Mucosa of descending colon (tissue), 3 donors: Measurements from ENCODE around the gene MYO5B. TPM values are rescaled to one million over a fixed set of nuclear protein-coding genes. Genes with fewer than 3 reads are reported as not detected.

Source experiments
- ATAC-seq: fragments of 200-7000 bp; cut with Tn5 transposase; one replicate; pipeline ENCODE4 v1.9.1; 2020; ENCODE audit warnings: mild to moderate bottlenecking, moderate library complexity
- DNase-seq, 3 donors: peaks; one replicate each; pipeline ENCODE4 v3.0.0-alpha.2; 2020
- H3K36me3 ChIP-seq: fragments of 200-600 bp; one replicate; pipeline ENCODE4 v1.8.0; 2021; ENCODE audit warnings: low read depth, mild to moderate bottlenecking
- H3K4me1 ChIP-seq: fragments of 200-600 bp; one replicate; pipeline ENCODE4 v1.8.0; 2021; ENCODE audit warnings: low read depth, mild to moderate bottlenecking
- H3K4me3 ChIP-seq: fragments of 200-600 bp; one replicate; pipeline ENCODE4 v1.8.0; 2021; ENCODE audit warnings: mild to moderate bottlenecking
- H3K9me3 ChIP-seq: fragments of 200-600 bp; one replicate; pipeline ENCODE4 v1.8.0; 2021; ENCODE audit warnings: mild to moderate bottlenecking
- intact Hi-C, 2 donors: fragments of 100-400 bp; cut with DNase I in 1 of 2; cut with micrococcal nuclease in 1 of 2; formaldehyde crosslinking; loops; one replicate each; pipeline versions ENCODE4 v1.11.0 to v1.11.1; 2022; cut with DNase I, micrococcal nuclease
- total RNA-seq, 3 donors: library from RNA; stranded (reverse); fragmentation: NEBNext Ultra II Directional in 2 of 3; extraction: Animal tissue kit (Norgen Biotek cat#: 25700) in 2 of 3; gene quantifications; one replicate each; pipeline versions ENCODE4 v1.2.1 to v1.2.4, GENCODE V29; 2021 to 2023
- TF ChIP-seq, protein P1 (sequence below): fragments of 200-600 bp; IDR thresholded peaks from one replicate; pipeline ENCODE4 v1.8.0; 2022; ENCODE audit warnings: antibody characterized with exemption, mild to moderate bottlenecking
- donor health status: DM: no; HTN: no; CAD: no; lungs with moderate emphysema.
- donor health status: DM: no; HTN: no; CAD: no.
- donor health status: DM: no; HTN: yes; CAD: no.

Gene MYO5B
- total RNA-seq, 3 donors from 2014 or later = 52.7 to 179 (median 120) TPM

DNA sequence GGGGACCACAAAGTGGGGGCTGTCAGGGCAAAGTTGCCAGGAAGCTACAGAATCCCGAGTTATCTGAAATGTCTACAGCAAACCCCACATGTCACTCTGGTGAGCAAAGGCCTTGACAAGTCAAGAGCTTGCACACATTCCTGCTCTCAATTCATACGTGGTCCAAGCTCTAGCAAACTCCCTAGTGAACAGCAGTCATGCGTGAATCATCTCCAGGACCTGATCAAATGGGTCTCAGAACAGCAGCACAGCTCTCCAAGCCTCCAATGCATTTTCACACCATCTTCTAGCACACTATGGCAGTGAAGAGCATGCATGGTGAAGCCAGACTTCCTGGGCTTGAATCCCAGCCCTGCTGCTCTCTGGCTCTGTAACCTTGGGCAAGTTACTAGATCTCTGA lies 68.5 kb downstream of the MYO5B start:
- ATAC-seq (no peak), DNase-seq (no peak)
- Histone ChIP-seq H3K4me1 (peaks cover 28% of the 10 kb centered on the region), H3K9me3 (no peaks in the 10 kb centered on the region), H3K4me3 (no peak overlapping the region), H3K36me3 (no peaks in the 10 kb centered on the region)
- intact Hi-C loops = loop anchor here in 1 of 2 donors (10.0 kb wide), 1 partner anchor 68 kb away; the partner anchor contains the start of gene MYO5B
- TF ChIP-seq, protein P1, sequence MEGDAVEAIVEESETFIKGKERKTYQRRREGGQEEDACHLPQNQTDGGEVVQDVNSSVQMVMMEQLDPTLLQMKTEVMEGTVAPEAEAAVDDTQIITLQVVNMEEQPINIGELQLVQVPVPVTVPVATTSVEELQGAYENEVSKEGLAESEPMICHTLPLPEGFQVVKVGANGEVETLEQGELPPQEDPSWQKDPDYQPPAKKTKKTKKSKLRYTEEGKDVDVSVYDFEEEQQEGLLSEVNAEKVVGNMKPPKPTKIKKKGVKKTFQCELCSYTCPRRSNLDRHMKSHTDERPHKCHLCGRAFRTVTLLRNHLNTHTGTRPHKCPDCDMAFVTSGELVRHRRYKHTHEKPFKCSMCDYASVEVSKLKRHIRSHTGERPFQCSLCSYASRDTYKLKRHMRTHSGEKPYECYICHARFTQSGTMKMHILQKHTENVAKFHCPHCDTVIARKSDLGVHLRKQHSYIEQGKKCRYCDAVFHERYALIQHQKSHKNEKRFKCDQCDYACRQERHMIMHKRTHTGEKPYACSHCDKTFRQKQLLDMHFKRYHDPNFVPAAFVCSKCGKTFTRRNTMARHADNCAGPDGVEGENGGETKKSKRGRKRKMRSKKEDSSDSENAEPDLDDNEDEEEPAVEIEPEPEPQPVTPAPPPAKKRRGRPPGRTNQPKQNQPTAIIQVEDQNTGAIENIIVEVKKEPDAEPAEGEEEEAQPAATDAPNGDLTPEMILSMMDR = no peak

- no peak for ATAC-seq
- Histone ChIP-seq H3K4me3 (no peak overlapping the region), H3K4me1 (peaks cover 28% of the 10 kb centered on the region), H3K9me3 (no peaks in the 10 kb centered on the region), H3K36me3 (no peaks in the 10 kb centered on the region)
- no peak for DNase-seq
- intact Hi-C loops = loop anchor here in 1 of 2 donors (10.0 kb wide), 1 partner anchor 69 kb away; the partner anchor contains the start of gene MYO5B
- TF ChIP-seq, protein P1 = no peak
Observed at GRCh38 chr18:50125456-50125855, 69.5 kb downstream of the MYO5B start.

DNA sequence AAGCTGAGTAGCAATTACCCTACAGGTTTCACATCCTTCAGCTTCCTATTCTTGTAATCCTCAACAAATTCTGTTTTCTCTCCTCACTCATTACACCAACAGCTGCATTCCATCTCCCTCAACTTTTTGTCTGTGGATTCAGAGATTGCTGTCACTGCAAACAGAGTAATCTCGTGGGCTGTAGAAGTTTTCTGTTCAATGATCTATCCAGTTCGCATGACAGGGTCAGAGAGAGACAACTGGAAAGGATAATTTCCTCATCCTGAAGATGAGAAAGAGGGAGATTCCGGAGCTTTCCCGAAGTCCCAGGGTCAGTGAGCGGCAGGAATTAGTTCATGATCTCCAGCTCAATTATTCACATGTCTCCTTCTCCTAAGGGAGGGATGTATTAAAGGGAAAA lies 75.7 kb downstream of the MYO5B start:
- H3K4me1 ChIP-seq = no peaks in the 10 kb centered on the region
- ATAC-seq (no peak), DNase-seq (no peak)
- TF ChIP-seq, protein P1 = no peak
- H3K4me3 ChIP-seq = no peak overlapping the region
- H3K36me3 ChIP-seq = no peaks in the 10 kb centered on the region
- intact Hi-C loops = no loop called here
- H3K9me3 ChIP-seq = no peaks in the 10 kb centered on the region

DNA sequence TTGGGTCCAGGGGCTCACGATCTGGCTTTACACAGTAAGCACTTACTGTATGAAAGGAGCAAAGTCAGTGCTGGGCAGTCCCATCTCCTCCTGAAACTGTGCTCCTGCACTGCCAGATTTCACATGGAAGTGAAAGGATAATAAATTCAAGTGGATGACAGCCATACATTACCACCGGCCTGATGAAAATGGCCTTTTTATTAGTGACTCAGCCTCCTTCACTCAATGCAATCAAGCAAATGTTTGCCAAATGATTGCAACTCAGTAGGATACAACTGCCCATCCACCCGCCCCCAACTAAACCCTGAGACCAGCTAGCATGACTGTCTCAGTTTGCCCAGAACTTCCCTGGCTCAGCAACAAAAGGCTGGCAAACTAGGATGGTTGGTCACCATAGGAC lies 77.1 kb downstream of the MYO5B start:
- no peak for DNase-seq
- intact Hi-C loops = no loop called here

DNA sequence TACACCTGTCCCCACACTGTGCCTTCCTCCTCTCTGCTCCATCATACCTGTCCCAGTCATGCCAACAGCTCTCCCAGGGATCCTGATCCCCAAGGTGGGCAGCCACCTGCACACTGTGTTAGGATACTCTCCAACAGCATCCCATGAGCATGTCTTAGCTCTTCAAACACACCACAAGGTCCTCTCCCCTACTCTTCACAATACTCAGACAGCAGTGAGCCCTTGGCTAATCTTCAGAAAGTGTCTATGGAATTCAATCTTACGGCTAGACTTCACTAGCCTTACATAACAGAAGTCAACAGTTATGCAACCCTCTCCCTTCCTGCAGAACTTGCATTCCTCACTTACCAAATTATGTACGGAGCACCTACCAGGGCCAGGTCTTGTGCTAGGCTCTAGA lies 79.9 kb downstream of the MYO5B start:
- DNase-seq (no peak), ATAC-seq (no peak)
- peaks cover 8% of the 10 kb centered on the region for H3K4me1 ChIP-seq
- no peaks in the 10 kb centered on the region for H3K9me3 ChIP-seq
- H3K4me3 ChIP-seq = no peak overlapping the region
- intact Hi-C loops = no loop called here
- no peaks in the 10 kb centered on the region for H3K36me3 ChIP-seq
- TF ChIP-seq, protein P1 = no peak

More for the DNA sequence above, 77.1 kb downstream of the MYO5B start:
- ATAC-seq = no peak
- Histone ChIP-seq H3K4me3 (no peak overlapping the region), H3K36me3 (no peaks in the 10 kb centered on the region), H3K9me3 (no peaks in the 10 kb centered on the region), H3K4me1 (no peaks in the 10 kb centered on the region)
- TF ChIP-seq, protein P1 = no peak

DNA sequence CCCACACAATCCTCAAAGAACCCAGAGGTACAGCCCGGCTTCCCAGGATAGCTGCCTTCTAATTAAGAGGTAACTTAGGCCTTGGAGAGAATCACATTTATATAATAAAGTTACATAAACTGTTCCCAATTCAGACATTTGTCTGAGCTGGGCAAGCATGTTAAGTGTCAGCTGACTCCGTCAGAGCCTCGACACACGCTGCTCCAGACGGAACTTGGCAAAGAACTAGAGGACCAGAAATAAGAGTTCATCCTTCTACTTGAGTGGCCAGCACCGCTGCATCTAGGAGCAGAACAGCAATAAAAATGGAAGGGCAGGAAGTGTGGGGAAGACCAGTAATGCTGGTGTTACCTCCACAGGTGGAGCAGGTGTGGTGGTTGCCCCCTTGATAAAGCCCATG lies 80.5 kb downstream of the MYO5B start:
- Histone ChIP-seq H3K36me3 (no peaks in the 10 kb centered on the region), H3K4me3 (no peak overlapping the region), H3K4me1 (peaks cover 8% of the 10 kb centered on the region), H3K9me3 (no peaks in the 10 kb centered on the region)
- TF ChIP-seq, protein P1 = no peak
- DNase-seq (no peak), ATAC-seq (no peak)
- intact Hi-C loops = no loop called here
